AG04450 (cell line): ENCODE measurements around the gene ATP6AP2. TPM values are rescaled to one million over a fixed set of nuclear protein-coding genes. Genes with fewer than 3 reads are reported as not detected.
"Not testable (repeated sequence)": the region's sequence is repeated elsewhere in the genome, so short reads cannot be mapped to it uniquely, and the experiment has no call there.

Source experiments
- CTCF ChIA-PET: fragments of 300-600, 350-600 bp; formaldehyde crosslinking; extraction: SDS; loops from one replicate; lab custom pipeline; 2022; ENCODE audit warnings: antibody characterized with exemption, inconsistent platforms; lab: Charles Lee
- POLR2A ChIA-PET: fragments of 350-600 bp; formaldehyde crosslinking; extraction: SDS; loops from one replicate; lab custom pipeline; 2021; ENCODE audit warnings: antibody characterized with exemption, inconsistent platforms; lab: Yijun Ruan, JAX
- DNase-seq: peaks from one replicate; pipeline ENCODE4 v3.0.0-alpha.2; 2011; ENCODE audit warnings: low read depth, low spot score
- H3K27ac ChIP-seq: one replicate; pipeline ENCODE4 v1.5.1; 2012; ENCODE audit warnings: low read depth, low read length, control low read depth
- H3K27me3 ChIP-seq: one replicate; pipeline ENCODE4 v1.6.0; 2012; ENCODE audit warnings: low read length; ENCODE audit not compliant: control insufficient read depth, insufficient read depth
- H3K4me3 ChIP-seq: 2 replicates; pipeline ENCODE4 v1.5.1; 2011; ENCODE audit warnings: mild to moderate bottlenecking, low read depth, low read length, control low read depth
- H3K9me3 ChIP-seq: 2 replicates; pipeline ENCODE4 v1.5.1; 2012; ENCODE audit warnings: low read length; ENCODE audit not compliant: control insufficient read depth, insufficient read depth
- CTCF ChIP-seq: IDR thresholded peaks from 2 replicates; pipeline ENCODE4 v1.5.1; 2011; ENCODE audit warnings: low read depth, low read length, control low read depth, inconsistent platforms
- polyA plus RNA-seq: library from polyadenylated mRNA; depleted of rRNA; stranded (reverse); fragments of >200 nt; gene quantifications from 2 replicates; pipeline ENCODE4 v1.2.3, GENCODE V29; 2011

ATP6AP2 gene
- polyA plus RNA-seq, 1 experiment = 379 TPM

GRCh38 chrX:40579900-40580536 lies 752 bp upstream of the ATP6AP2 start:
- H3K4me3 ChIP-seq = peak overlapping the region; percentile 84
- no peak for DNase-seq
- CTCF ChIA-PET = no interaction called here
- H3K27me3 ChIP-seq = no peaks in the 10 kb centered on the region
- POLR2A ChIA-PET = no interaction called here
- no peak for TF ChIP-seq CTCF
- H3K27ac ChIP-seq = no peak overlapping the region
- no peaks in the 10 kb centered on the region for H3K9me3 ChIP-seq

GRCh38 chrX:40581336-40581920 lies 658 bp downstream of the ATP6AP2 start:
- no peaks in the 10 kb centered on the region for H3K9me3 ChIP-seq
- POLR2A ChIA-PET = no interaction called here
- no peaks in the 10 kb centered on the region for H3K27me3 ChIP-seq
- DNase-seq = no peak
- CTCF ChIA-PET = interaction anchor here (1.4 kb wide), 1 partner anchor 37 kb away, joined by 3 read pairs; no protein-coding TSS in a partner anchor
- H3K27ac ChIP-seq = peak overlapping the region; percentile 52
- peak overlapping the region; percentile 84 for H3K4me3 ChIP-seq
- no peak for TF ChIP-seq CTCF

GRCh38 chrX:40582178-40582577 lies 1.4 kb downstream of the ATP6AP2 start:
- DNase-seq, POLR2A ChIA-PET, H3K9me3 ChIP-seq, H3K27ac ChIP-seq, H3K27me3 ChIP-seq: not testable (repeated sequence)
- CTCF ChIA-PET = interaction anchor here (1.4 kb wide), 1 partner anchor 38 kb away, joined by 3 read pairs; no protein-coding TSS in a partner anchor
- peak overlapping the region; percentile 84; the same call in 1 of the 2 replicates for H3K4me3 ChIP-seq

- no peak for TF ChIP-seq CTCF
Observed at GRCh38 chrX:40582811-40583210, 2.0 kb downstream of the ATP6AP2 start.

GRCh38 chrX:40587623-40588022 lies 6.9 kb downstream of the ATP6AP2 start:
- POLR2A ChIA-PET = interaction anchor here (0.7 kb wide), 1 partner anchor 26 kb away, joined by 3 read pairs; no protein-coding TSS in a partner anchor
- H3K27ac ChIP-seq, DNase-seq, CTCF ChIA-PET, H3K9me3 ChIP-seq, H3K4me3 ChIP-seq, H3K27me3 ChIP-seq: not testable (repeated sequence)

More at GRCh38 chrX:40582811-40583210, 2.0 kb downstream of the ATP6AP2 start:
- Histone ChIP-seq H3K9me3 (no peaks in the 10 kb centered on the region), H3K27me3 (no peaks in the 10 kb centered on the region), H3K4me3 (no peak overlapping the region), H3K27ac (no peak overlapping the region)
- POLR2A ChIA-PET = no interaction called here
- no peak for DNase-seq
- CTCF ChIA-PET = no interaction called here

GRCh38 chrX:40589616-40590321 lies 9.0 kb downstream of the ATP6AP2 start:
- CTCF ChIA-PET, H3K27me3 ChIP-seq, POLR2A ChIA-PET, H3K4me3 ChIP-seq, DNase-seq, H3K27ac ChIP-seq, H3K9me3 ChIP-seq: not testable (repeated sequence)
